Peyer's patch (tissue), 4 donors: Measurements from ENCODE around the gene ANKDD1A. TPM values are rescaled to one million over a fixed set of nuclear protein-coding genes. Genes with fewer than 3 reads are reported as not detected.

Source experiments
- DNase-seq, 3 donors: peaks; one replicate each; pipeline ENCODE4 v3.0.0-alpha.2; 2017 to 2019
- H3K27ac ChIP-seq, 4 donors: fragments of 200-600 bp; sonication (generic); one replicate each; pipeline ENCODE4 v1.5.1; 2016 to 2019
- H3K27me3 ChIP-seq, 2 donors: fragments of 200-600 bp; sonication (generic); one replicate each; pipeline ENCODE4 v1.5.1; 2019
- H3K36me3 ChIP-seq, 3 donors: fragments of 200-600 bp; sonication (generic); one replicate each; pipeline ENCODE4 v1.5.1; 2016 to 2019
- H3K4me1 ChIP-seq, 4 donors: fragments of 200-600 bp; sonication (generic); one replicate each; pipeline ENCODE4 v1.5.1; 2016 to 2019
- H3K4me3 ChIP-seq, 4 donors: fragments of 200-600 bp; sonication (generic); 1 replicate in 3 of 4; 2 replicates in 1 of 4; pipeline ENCODE4 v1.5.1; 2016 to 2019; ENCODE audit warnings: mild to moderate bottlenecking in 1 of 4
- H3K9me3 ChIP-seq, 4 donors: fragments of 200-600 bp; sonication (generic); one replicate each; pipeline ENCODE4 v1.5.1; 2016 to 2019; ENCODE audit warnings: mild to moderate bottlenecking in 1 of 4
- CTCF ChIP-seq, 6 experiments: fragments of 450-650 bp in 4 of 6; fragments of 200-600 bp in 2 of 6; sonication (generic) in 1 of 6; IDR thresholded peaks; one replicate each; pipeline ENCODE4 v1.5.1; 2017 to 2019; ENCODE audit warnings: antibody characterized with exemption in 6 of 6, mild to moderate bottlenecking in 3 of 6, moderate library complexity in 1 of 6
- POLR2A ChIP-seq, 2 donors: fragments of 450-650 bp; IDR thresholded peaks; one replicate each; pipeline ENCODE4 v1.5.1; 2017; ENCODE audit warnings: antibody characterized with exemption in 2 of 2, mild to moderate bottlenecking in 2 of 2, moderate library complexity in 2 of 2
- total RNA-seq, 4 donors: library from RNA; depleted of rRNA; stranded (reverse); fragments of >200 nt; gene quantifications; one replicate each; pipeline ENCODE4 v1.1.0, GENCODE V29; 2016

Gene ANKDD1A
- total RNA-seq, 4 donors from 2014 or later = 3.9 to 13.2 (median 5.3) TPM

DNA sequence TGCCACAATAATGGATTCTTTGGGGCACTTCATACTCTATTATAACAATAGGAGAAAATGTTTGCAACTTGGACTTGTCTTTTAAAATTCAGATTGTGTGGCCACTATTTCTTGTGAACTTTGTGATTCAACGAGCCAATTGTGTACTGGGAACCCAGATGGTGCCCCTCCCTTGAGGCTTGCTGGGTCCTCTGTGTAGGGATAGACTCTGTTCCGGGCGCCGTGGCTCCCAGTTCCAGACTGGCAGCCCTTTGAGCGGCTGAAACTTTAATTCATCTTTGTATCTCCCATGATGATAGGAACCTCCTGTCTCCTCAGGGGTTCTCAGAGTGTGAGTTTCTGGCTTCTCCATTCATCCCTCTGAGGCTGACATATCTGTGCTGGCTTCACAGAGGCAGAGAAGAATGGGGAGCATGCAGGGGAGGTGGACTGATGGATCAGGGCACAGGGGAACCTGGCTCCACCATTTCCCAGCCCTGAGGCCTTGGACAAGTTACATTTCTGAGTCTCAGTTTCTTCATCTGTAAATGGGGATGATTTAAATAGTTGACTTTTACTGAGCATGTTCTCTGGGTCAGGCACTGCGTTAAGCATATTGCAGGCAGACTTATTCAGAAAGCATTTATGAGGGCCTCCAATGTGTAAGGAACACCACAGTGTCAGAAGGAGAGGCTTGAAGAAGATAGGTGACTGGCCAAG, 15.2 kb upstream of the ANKDD1A start:
- no peak for DNase-seq
- no peak for TF ChIP-seq POLR2A (IDR thresholded peaks at IDR 0.05)
- no peak for TF ChIP-seq CTCF (IDR thresholded peaks at IDR 0.05)
- peaks cover 0 to 42% (median 26%) of the 10 kb centered on the region in 4 donors for H3K4me1 ChIP-seq
- no peak overlapping the region for H3K4me3 ChIP-seq
- no peaks in the 10 kb centered on the region for H3K27me3 ChIP-seq
- H3K27ac ChIP-seq = peak overlapping the region; percentile 88 to 95 (median 94)
- peaks cover 0 to 8% (median 2%) of the 10 kb centered on the region in 4 donors for H3K9me3 ChIP-seq
- no peaks in the 10 kb centered on the region for H3K36me3 ChIP-seq

- peaks cover 0 to 10% (median 2%) of the 10 kb centered on the region in 4 donors for H3K9me3 ChIP-seq
- no peak overlapping the region for H3K4me3 ChIP-seq
- TF ChIP-seq CTCF (IDR thresholded peaks at IDR 0.05) (no peak), POLR2A (IDR thresholded peaks at IDR 0.05) (no peak)
- H3K4me1 ChIP-seq = peaks cover 0 to 42% (median 18%) of the 10 kb centered on the region in 4 donors
- DNase-seq = peak in 1 of 3 donors; percentile 71
- peak overlapping the region; percentile 88 to 95 (median 94) for H3K27ac ChIP-seq
- no peaks in the 10 kb centered on the region for H3K36me3 ChIP-seq
- H3K27me3 ChIP-seq = no peaks in the 10 kb centered on the region
These were observed 14.2 kb upstream of the ANKDD1A start for GRCh38 chr15:64897345-64897985.

GRCh38 chr15:64898406-64898805, 13.3 kb upstream of the ANKDD1A start:
- Histone ChIP-seq H3K9me3 (peaks cover 0 to 10% (median 2%) of the 10 kb centered on the region in 4 donors), H3K27ac (peak overlapping the region in 3 of 4 donors; percentile 88 to 95 (median 93)), H3K27me3 (no peaks in the 10 kb centered on the region), H3K4me3 (no peak overlapping the region), H3K36me3 (no peaks in the 10 kb centered on the region), H3K4me1 (peaks cover 0 to 42% (median 8%) of the 10 kb centered on the region in 4 donors)
- no peak for DNase-seq
- TF ChIP-seq CTCF (IDR thresholded peaks at IDR 0.05) = no peak
- TF ChIP-seq POLR2A (IDR thresholded peaks at IDR 0.05) = no peak

DNA sequence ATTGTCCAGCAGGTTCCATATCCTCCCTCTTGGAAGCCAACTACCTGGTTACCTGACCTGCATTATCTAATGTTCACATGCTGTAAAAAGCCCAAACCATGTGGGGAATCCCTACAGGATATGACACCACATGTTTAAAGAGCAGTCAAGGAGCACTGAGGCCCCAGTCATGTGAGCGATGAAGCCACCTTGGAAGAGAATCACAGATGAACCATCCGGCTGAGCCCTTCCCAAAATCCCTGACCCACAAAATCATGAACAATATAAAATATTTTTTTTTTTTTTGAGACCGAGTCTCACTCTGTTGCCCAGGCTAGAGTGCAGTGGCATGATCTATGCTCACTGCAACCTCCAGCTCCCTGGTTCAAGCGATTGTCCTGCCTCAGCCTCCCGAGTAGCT, 10.6 kb upstream of the ANKDD1A start:
- TF ChIP-seq CTCF (IDR thresholded peaks at IDR 0.05) = no peak
- TF ChIP-seq POLR2A (IDR thresholded peaks at IDR 0.05) = no peak
- H3K4me3 ChIP-seq = no peak overlapping the region
- no peaks in the 10 kb centered on the region for H3K27me3 ChIP-seq
- no peak overlapping the region for H3K27ac ChIP-seq
- DNase-seq = no peak
- H3K4me1 ChIP-seq = peaks cover 0 to 29% (median 0%) of the 10 kb centered on the region in 4 donors
- H3K36me3 ChIP-seq = no peaks in the 10 kb centered on the region
- peaks cover 0 to 10% (median 2%) of the 10 kb centered on the region in 4 donors for H3K9me3 ChIP-seq

- Histone ChIP-seq H3K4me1 (peaks cover 0 to 21% (median 0%) of the 10 kb centered on the region in 4 donors), H3K4me3 (no peak overlapping the region), H3K27ac (no peak overlapping the region), H3K27me3 (no peaks in the 10 kb centered on the region), H3K9me3 (peaks cover 0 to 10% (median 2%) of the 10 kb centered on the region in 4 donors), H3K36me3 (no peaks in the 10 kb centered on the region)
- no peak for TF ChIP-seq POLR2A (IDR thresholded peaks at IDR 0.05)
- TF ChIP-seq CTCF (IDR thresholded peaks at IDR 0.05) = no peak
- no peak for DNase-seq
These were observed 9.8 kb upstream of the ANKDD1A start for GRCh38 chr15:64901914-64902313.
